Muscle of leg (tissue), 11 donors: ENCODE data around the gene FAM118B. TPM values are rescaled to one million over a fixed set of nuclear protein-coding genes. Genes with fewer than 3 reads are reported as not detected.
"Not testable (repeated sequence)": the region's sequence is repeated elsewhere in the genome, so short reads cannot be mapped to it uniquely, and the experiment has no call there.

Source experiments
- DNase-seq: peaks from one replicate; pipeline ENCODE4 v3.0.0; 2013
- H3K27ac ChIP-seq: one replicate; pipeline ENCODE4 v1.5.1; 2013; ENCODE audit warnings: mild to moderate bottlenecking, low read length, control low read depth
- H3K27me3 ChIP-seq: one replicate; pipeline ENCODE4 v1.6.1; 2013; ENCODE audit warnings: low read length; ENCODE audit not compliant: control insufficient read depth, insufficient read depth
- H3K36me3 ChIP-seq: one replicate; pipeline ENCODE4 v1.6.1; 2013; ENCODE audit warnings: low read length; ENCODE audit not compliant: control insufficient read depth, insufficient read depth
- H3K4me1 ChIP-seq: one replicate; pipeline ENCODE4 v1.6.1; 2013; ENCODE audit warnings: low read length; ENCODE audit not compliant: control insufficient read depth, insufficient read depth
- H3K4me3 ChIP-seq: one replicate; pipeline ENCODE4 v1.5.1; 2013; ENCODE audit warnings: low read length, control low read depth
- H3K9me3 ChIP-seq: replicated peaks from 2 replicates; pipeline ENCODE4 v1.6.1; 2013; ENCODE audit warnings: low read depth, low read length; ENCODE audit not compliant: control insufficient read depth
- WGBS: methylation state at CpG from one replicate; pipeline ENCODE4 v1.1.5; 2013; ENCODE audit warnings: missing lambda C conversion rate; ENCODE audit not compliant: insufficient coverage; 5-methylcytosine and 5-hydroxymethylcytosine counted together
- polyA plus RNA-seq, 8 donors: library from polyadenylated mRNA; unstranded; fragments of 120-200 nt; gene quantifications; one replicate each; pipeline versions ENCODE4 v1.2.1 to v1.2.3, GENCODE V29; 2013; ENCODE audit warnings: inconsistent platforms in 1 of 8, low replicate concordance in 1 of 8; ENCODE audit not compliant: insufficient read length in 8 of 8, insufficient read depth in 1 of 8
- total RNA-seq: library from RNA; stranded (reverse); fragments of 120-200 nt; gene quantifications from one replicate; pipeline ENCODE4 v1.2.4, GENCODE V29; 2013

Gene FAM118B
- total and polyA plus RNA-seq, 9 donors: 18.5 to 23.7 (median 20.2) TPM

GRCh38 chr11:126305699-126306098, 94.1 kb downstream of the FAM118B start:
- Histone ChIP-seq H3K4me1 (peaks cover 30% of the 10 kb centered on the region), H3K9me3 (no peaks in the 10 kb centered on the region), H3K27ac (no peak overlapping the region), H3K36me3 (peaks cover 21% of the 10 kb centered on the region), H3K27me3 (no peaks in the 10 kb centered on the region), H3K4me3 (no peak overlapping the region)
- no peak for DNase-seq
- WGBS: 60% methylated on average over 1 of the region's 4 CpGs

- peaks cover 36% of the 10 kb centered on the region for H3K4me1 ChIP-seq
- H3K27ac ChIP-seq: peak overlapping the region; percentile 76
- no peaks in the 10 kb centered on the region for H3K9me3 ChIP-seq
- no peaks in the 10 kb centered on the region for H3K27me3 ChIP-seq
- DNase-seq: peak; percentile 75
- H3K4me3 ChIP-seq: no peak overlapping the region
- H3K36me3 ChIP-seq: peaks cover 17% of the 10 kb centered on the region
- no CpG with 5 or more reads among the region's 5 CpGs for WGBS
Measured at GRCh38 chr11:126307706-126308105, 96.1 kb downstream of the FAM118B start.

DNA sequence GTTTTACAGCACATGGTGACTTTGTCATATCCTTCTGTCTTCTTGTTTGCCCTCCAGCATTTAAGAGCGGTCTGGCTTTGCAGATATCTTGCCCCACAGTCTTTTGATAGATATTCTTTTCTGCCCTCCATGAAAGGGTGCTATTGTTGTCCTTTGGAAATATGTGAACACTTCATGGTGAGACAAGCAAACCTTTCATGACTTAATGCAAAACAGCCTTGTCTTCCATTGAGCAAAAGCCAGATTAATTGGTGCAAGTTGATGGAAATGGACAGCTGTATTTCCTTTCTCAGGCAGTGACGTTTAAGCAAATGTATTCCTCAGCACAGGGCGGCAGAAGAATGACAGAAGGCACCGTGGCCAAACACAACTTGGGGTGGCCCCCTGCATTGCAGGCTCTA, 96.7 kb downstream of the FAM118B start:
- WGBS: 21% methylated on average over 3 of the region's 4 CpGs
- H3K4me1 ChIP-seq: peaks cover 37% of the 10 kb centered on the region
- H3K36me3 ChIP-seq: peaks cover 21% of the 10 kb centered on the region
- peak overlapping the region; percentile 76 for H3K27ac ChIP-seq
- no peaks in the 10 kb centered on the region for H3K9me3 ChIP-seq
- H3K4me3 ChIP-seq: no peak overlapping the region
- peak; percentile 80 for DNase-seq
- no peaks in the 10 kb centered on the region for H3K27me3 ChIP-seq

GRCh38 chr11:126308771-126309170, 97.2 kb downstream of the FAM118B start:
- not testable (repeated sequence) for H3K9me3 ChIP-seq, H3K27me3 ChIP-seq, H3K4me3 ChIP-seq, DNase-seq
- H3K27ac ChIP-seq: peak overlapping the region; percentile 62
- WGBS: no CpG with 5 or more reads among the region's 4 CpGs
- H3K36me3 ChIP-seq: peaks cover 22% of the 10 kb centered on the region
- H3K4me1 ChIP-seq: peaks cover 33% of the 10 kb centered on the region

GRCh38 chr11:126310200-126310991, 98.8 kb downstream of the FAM118B start:
- Histone ChIP-seq H3K4me1 (peaks cover 28% of the 10 kb centered on the region), H3K27me3 (no peaks in the 10 kb centered on the region), H3K9me3 (no peaks in the 10 kb centered on the region), H3K36me3 (peaks cover 25% of the 10 kb centered on the region), H3K27ac (peak overlapping the region; percentile 11), H3K4me3 (no peak overlapping the region)
- peak; percentile 90 for DNase-seq
- 63% methylated on average over 9 of the region's 12 CpGs for WGBS

GRCh38 chr11:126310992-126311310, 99.4 kb downstream of the FAM118B start:
- Histone ChIP-seq H3K27me3 (no peaks in the 10 kb centered on the region), H3K9me3 (no peaks in the 10 kb centered on the region), H3K4me3 (no peak overlapping the region), H3K4me1 (peaks cover 28% of the 10 kb centered on the region), H3K36me3 (peaks cover 22% of the 10 kb centered on the region), H3K27ac (peak overlapping the region; percentile 11)
- WGBS: no CpG with 5 or more reads among the region's 6 CpGs
- no peak for DNase-seq

DNA sequence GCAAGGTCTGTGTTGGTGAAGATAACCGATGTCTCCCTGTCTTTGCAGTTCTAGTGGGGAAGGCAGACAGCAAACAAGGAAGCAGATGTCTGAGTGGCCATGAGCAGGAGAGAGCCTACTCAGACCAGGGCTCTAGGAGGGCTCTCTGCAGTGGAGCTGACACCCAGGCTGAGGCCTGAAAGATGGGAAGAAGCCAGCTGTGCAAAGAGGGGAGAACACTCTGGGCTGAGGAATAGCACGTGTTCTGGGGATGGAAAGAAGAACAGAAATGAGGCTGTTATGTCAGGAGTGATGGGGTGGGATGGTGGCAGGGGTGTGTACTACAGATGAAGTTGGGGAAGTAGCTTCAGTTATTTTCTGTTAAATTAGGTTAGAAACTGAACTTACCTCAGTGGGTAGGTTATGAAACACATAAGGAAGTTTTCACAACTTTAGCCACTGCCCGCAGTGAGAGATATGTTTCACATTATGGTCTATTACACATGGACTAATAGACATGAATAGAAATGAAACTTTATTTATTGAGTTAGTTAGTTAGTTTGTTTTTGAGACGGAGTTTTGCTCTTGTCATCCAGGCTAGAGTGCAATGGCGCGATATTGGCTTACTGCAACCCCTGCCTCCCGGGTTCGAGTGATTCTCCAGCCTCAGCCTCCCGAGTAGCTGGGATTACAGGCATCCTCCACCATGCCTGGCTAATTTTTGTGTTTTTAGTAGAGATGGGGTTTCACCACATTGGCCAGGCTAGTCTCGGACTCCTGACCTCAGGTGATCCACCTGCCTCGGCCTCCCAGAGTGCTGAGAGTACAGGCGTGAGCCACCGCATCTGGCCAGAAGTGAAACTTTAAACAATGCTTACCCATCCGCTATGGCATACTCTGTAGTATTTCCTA, 100.1 kb downstream of the FAM118B start:
- Histone ChIP-seq H3K27me3 (no peaks in the 10 kb centered on the region), H3K27ac (no peak overlapping the region), H3K4me1 (peaks cover 28% of the 10 kb centered on the region), H3K4me3 (no peak overlapping the region), H3K36me3 (peaks cover 17% of the 10 kb centered on the region), H3K9me3 (no peaks in the 10 kb centered on the region)
- DNase-seq: no peak
- 83% methylated on average over 8 of the region's 14 CpGs for WGBS

Other genes with a start within 250 kb of the FAM118B start
- gene CDON, start 148.9 kb upstream of the FAM118B start, total RNA-seq: 42.1 TPM
- gene CDON, start 148.9 kb upstream of the FAM118B start, polyA plus RNA-seq: 10 to 100 TPM; 12.5 to 38.0 (median 21.3) TPM
- gene RPUSD4, start 132 bp upstream of the FAM118B start, total RNA-seq: 29.7 TPM
- 10 to 100 TPM; 34.4 to 44.8 (median 40.1) TPM for gene RPUSD4, start 132 bp upstream of the FAM118B start, polyA plus RNA-seq
- gene SRPRA, start 57.1 kb downstream of the FAM118B start, total RNA-seq: 52.5 TPM
- 10 to 100 TPM; 55.7 to 78.5 (median 61.8) TPM for gene SRPRA, start 57.1 kb downstream of the FAM118B start, polyA plus RNA-seq
- gene FOXRED1, start 57.4 kb downstream of the FAM118B start, total RNA-seq: 20.5 TPM
- 10 to 100 TPM; 15.9 to 35.2 (median 28.8) TPM for gene FOXRED1, start 57.4 kb downstream of the FAM118B start, polyA plus RNA-seq
- gene TIRAP, start 71.3 kb downstream of the FAM118B start, total RNA-seq: 4.3 TPM
- gene TIRAP, start 71.3 kb downstream of the FAM118B start, polyA plus RNA-seq: 10 to 100 TPM in 1 of 8 donors, 1 to 10 TPM in 7; 7.2 to 10.6 (median 8.3) TPM
- 12.5 TPM for gene DCPS, start 92.3 kb downstream of the FAM118B start, total RNA-seq
- 10 to 100 TPM; 15.8 to 22.5 (median 18.8) TPM for gene DCPS, start 92.3 kb downstream of the FAM118B start, polyA plus RNA-seq
- 26.8 TPM for gene ST3GAL4, start 143.9 kb downstream of the FAM118B start, total RNA-seq
- 10 to 100 TPM; 25.2 to 34.4 (median 29.7) TPM for gene ST3GAL4, start 143.9 kb downstream of the FAM118B start, polyA plus RNA-seq